ENCODE measurements around the gene LRATD1.

DNA sequence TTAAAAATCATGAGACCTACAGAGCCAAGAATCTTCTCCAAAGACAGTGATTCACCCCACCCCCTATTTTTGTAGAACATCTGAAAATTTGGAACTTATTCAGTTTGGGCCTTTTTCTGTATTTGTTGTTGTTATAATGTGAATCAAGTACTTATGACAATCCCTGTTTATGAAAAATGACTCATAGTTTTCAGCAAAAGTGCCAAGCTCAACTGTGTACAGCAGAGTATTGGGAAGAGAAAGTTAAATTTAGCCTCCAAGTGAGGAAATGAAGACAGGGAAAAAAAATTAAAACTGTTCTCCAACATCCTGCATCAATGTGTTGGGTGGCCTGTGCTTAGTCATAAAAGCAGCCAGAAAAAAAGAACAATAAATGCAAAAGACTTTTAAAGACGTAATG is 46.2 kb downstream of the LRATD1 start:
- TF ChIP-seq, protein P1, sequence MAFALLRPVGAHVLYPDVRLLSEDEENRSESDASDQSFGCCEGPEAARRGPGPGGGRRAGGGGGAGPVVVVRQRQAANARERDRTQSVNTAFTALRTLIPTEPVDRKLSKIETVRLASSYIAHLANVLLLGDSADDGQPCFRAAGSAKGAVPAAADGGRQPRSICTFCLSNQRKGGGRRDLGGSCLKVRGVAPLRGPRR (CRISPR knock-in tag; IDR thresholded peaks at IDR 0.05), result no peak
- no peak for TF ChIP-seq JUND (IDR thresholded peaks at IDR 0.05; ENCODE audit: borderline replicate concordance, low read depth, low read length)
- no peak for TF ChIP-seq JUND (tag; IDR thresholded peaks at IDR 0.05; ENCODE audit: borderline replicate concordance, low read depth, low read length)
- no peak for TF ChIP-seq SP2 (IDR thresholded peaks at IDR 0.05; ENCODE audit: extremely low read depth, low read depth, low read length, poor library complexity, severe bottlenecking)
- no peak for TF ChIP-seq ZNF311 (CRISPR knock-in tag; IDR thresholded peaks at IDR 0.05)
- TF ChIP-seq, protein P2, sequence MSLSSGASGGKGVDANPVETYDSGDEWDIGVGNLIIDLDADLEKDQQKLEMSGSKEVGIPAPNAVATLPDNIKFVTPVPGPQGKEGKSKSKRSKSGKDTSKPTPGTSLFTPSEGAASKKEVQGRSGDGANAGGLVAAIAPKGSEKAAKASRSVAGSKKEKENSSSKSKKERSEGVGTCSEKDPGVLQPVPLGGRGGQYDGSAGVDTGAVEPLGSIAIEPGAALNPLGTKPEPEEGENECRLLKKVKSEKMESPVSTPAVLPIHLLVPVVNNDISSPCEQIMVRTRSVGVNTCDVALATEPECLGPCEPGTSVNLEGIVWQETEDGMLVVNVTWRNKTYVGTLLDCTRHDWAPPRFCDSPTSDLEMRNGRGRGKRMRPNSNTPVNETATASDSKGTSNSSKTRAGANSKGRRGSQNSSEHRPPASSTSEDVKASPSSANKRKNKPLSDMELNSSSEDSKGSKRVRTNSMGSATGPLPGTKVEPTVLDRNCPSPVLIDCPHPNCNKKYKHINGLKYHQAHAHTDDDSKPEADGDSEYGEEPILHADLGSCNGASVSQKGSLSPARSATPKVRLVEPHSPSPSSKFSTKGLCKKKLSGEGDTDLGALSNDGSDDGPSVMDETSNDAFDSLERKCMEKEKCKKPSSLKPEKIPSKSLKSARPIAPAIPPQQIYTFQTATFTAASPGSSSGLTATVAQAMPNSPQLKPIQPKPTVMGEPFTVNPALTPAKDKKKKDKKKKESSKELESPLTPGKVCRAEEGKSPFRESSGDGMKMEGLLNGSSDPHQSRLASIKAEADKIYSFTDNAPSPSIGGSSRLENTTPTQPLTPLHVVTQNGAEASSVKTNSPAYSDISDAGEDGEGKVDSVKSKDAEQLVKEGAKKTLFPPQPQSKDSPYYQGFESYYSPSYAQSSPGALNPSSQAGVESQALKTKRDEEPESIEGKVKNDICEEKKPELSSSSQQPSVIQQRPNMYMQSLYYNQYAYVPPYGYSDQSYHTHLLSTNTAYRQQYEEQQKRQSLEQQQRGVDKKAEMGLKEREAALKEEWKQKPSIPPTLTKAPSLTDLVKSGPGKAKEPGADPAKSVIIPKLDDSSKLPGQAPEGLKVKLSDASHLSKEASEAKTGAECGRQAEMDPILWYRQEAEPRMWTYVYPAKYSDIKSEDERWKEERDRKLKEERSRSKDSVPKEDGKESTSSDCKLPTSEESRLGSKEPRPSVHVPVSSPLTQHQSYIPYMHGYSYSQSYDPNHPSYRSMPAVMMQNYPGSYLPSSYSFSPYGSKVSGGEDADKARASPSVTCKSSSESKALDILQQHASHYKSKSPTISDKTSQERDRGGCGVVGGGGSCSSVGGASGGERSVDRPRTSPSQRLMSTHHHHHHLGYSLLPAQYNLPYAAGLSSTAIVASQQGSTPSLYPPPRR (CRISPR knock-in tag; IDR thresholded peaks at IDR 0.05; ENCODE audit: borderline replicate concordance), result no peak

Measured in K562 (cell line).